ENCODE results near the gene ADCY3.
"Not testable (repeated sequence)": the region's sequence is repeated elsewhere in the genome, so short reads cannot be mapped to it uniquely, and the experiment has no call there.

Gene ADCY3

GRCh38 chr2:24809316-24810007 lies 110.6 kb downstream of the ADCY3 start:
- no peak for DNase-seq (ENCODE audit: low read depth)

GRCh38 chr2:24806661-24807036 lies 113.4 kb downstream of the ADCY3 start:
- no peak for DNase-seq (ENCODE audit: low read depth)

- not testable (repeated sequence) for DNase-seq (ENCODE audit: low read depth)
Observed at GRCh38 chr2:24805811-24806660, 114.0 kb downstream of the ADCY3 start.

GRCh38 chr2:24800487-24800886 lies 119.5 kb downstream of the ADCY3 start:
- not testable (repeated sequence) for DNase-seq (ENCODE audit: low read depth)

- DNase-seq (ENCODE audit: low read depth), result no peak
Observed at GRCh38 chr2:24797644-24798043, 122.4 kb downstream of the ADCY3 start.

- no peak for DNase-seq (ENCODE audit: low read depth)
Observed at GRCh38 chr2:24793761-24794435, 126.1 kb downstream of the ADCY3 start.

GRCh38 chr2:24792874-24793760 lies 126.9 kb downstream of the ADCY3 start, which contains the start of the genes CENPO and PTRHD1:
Gene CENPO, plus strand, starts transcription at chr2:24793425. Its CDS starts 495 bp downstream, at chr2:24793920.
Gene PTRHD1, minus strand, starts transcription at chr2:24793391. Its CDS starts 14 bp downstream, at chr2:24793377.
- peak; percentile 92 for DNase-seq (ENCODE audit: low read depth)

GRCh38 chr2:24792542-24792873 lies 127.5 kb downstream of the ADCY3 start:
- DNase-seq (ENCODE audit: low read depth), result no peak

- DNase-seq (ENCODE audit: low read depth), result no peak
Observed at GRCh38 chr2:24791452-24791851, 128.6 kb downstream of the ADCY3 start.

GRCh38 chr2:24788816-24789215 lies 131.2 kb downstream of the ADCY3 start:
- DNase-seq (ENCODE audit: low read depth), result no peak

GRCh38 chr2:24787532-24787931 lies 132.5 kb downstream of the ADCY3 start:
- no peak for DNase-seq (ENCODE audit: low read depth)

- DNase-seq (ENCODE audit: low read depth), result no peak
Observed at GRCh38 chr2:24785671-24786321, 134.2 kb downstream of the ADCY3 start.

GRCh38 chr2:24783641-24784040 lies 136.4 kb downstream of the ADCY3 start:
- DNase-seq (ENCODE audit: low read depth), result no peak

GRCh38 chr2:24779116-24779515 lies 140.9 kb downstream of the ADCY3 start:
- DNase-seq (ENCODE audit: low read depth), result no peak

- DNase-seq (ENCODE audit: low read depth), result no peak
Observed at GRCh38 chr2:24774373-24774772, 145.7 kb downstream of the ADCY3 start.

GRCh38 chr2:24771764-24772586 lies 148.1 kb downstream of the ADCY3 start:
- DNase-seq (ENCODE audit: low read depth), result no peak

- DNase-seq (ENCODE audit: low read depth), result no peak
Observed at GRCh38 chr2:24771061-24771460, 149.0 kb downstream of the ADCY3 start.
